Neuronal stem cell (in vitro differentiated cells): ENCODE results near the gene SLIT3.

ENCODE experiments used
- DNase-seq: peaks from one replicate; pipeline ENCODE4 v3.0.0-alpha.2; 2013; ENCODE audit warnings: low spot score
- H2AFZ ChIP-seq: one replicate; pipeline ENCODE4 v1.6.1; 2013; ENCODE audit warnings: mild to moderate bottlenecking, low read length, inconsistent platforms
- H2AK5ac ChIP-seq: 2 replicates; pipeline ENCODE4 v1.6.1; 2013; ENCODE audit warnings: low read depth, mild to moderate bottlenecking, inconsistent platforms, low read length, moderate library complexity, mixed read lengths
- H2BK120ac ChIP-seq: 2 replicates; pipeline ENCODE4 v1.6.1; 2013; ENCODE audit warnings: low read depth, mild to moderate bottlenecking, inconsistent platforms, low read length, moderate library complexity, mixed read lengths
- H2BK12ac ChIP-seq: one replicate; pipeline ENCODE4 v1.6.1; 2013; ENCODE audit warnings: low read length, inconsistent platforms
- H2BK15ac ChIP-seq: 2 replicates; pipeline ENCODE4 v1.6.1; 2013; ENCODE audit warnings: mild to moderate bottlenecking, low read length, inconsistent platforms, mixed read lengths
- H2BK5ac ChIP-seq: one replicate; pipeline ENCODE4 v1.6.1; 2013; ENCODE audit warnings: inconsistent platforms, mild to moderate bottlenecking, low read length, moderate library complexity
- H3K14ac ChIP-seq: one replicate; pipeline ENCODE4 v1.6.1; 2013; ENCODE audit warnings: low read length, inconsistent platforms
- H3K18ac ChIP-seq: 2 replicates; pipeline ENCODE4 v1.6.1; 2013; ENCODE audit warnings: low read length, inconsistent platforms
- H3K23ac ChIP-seq: 2 replicates; pipeline ENCODE4 v1.6.1; 2013; ENCODE audit warnings: low read depth, mild to moderate bottlenecking, mixed read lengths, low read length, inconsistent platforms; ENCODE audit not compliant: poor library complexity
- H3K27ac ChIP-seq: replicated peaks from 3 replicates; pipeline ENCODE4 v1.5.1; 2013; ENCODE audit warnings: low read length, inconsistent platforms
- H3K27me3 ChIP-seq, 3 experiments: 2 replicates each; pipeline ENCODE4 v1.6.1; 2013; ENCODE audit warnings: low read length in 3 of 3, mild to moderate bottlenecking in 2 of 3, inconsistent platforms in 1 of 3, low read depth in 1 of 3, mixed read lengths in 1 of 3, moderate library complexity in 1 of 3; ENCODE audit not compliant: control insufficient read depth in 3 of 3, insufficient read depth in 3 of 3
- H3K36me3 ChIP-seq, 2 donors: replicated peaks in 1 of 2; 2 replicates each; pipeline ENCODE4 v1.6.1; 2013; ENCODE audit warnings: low read length in 2 of 2; ENCODE audit not compliant: control insufficient read depth in 2 of 2, insufficient read depth in 2 of 2
- H3K4ac ChIP-seq: 2 replicates; pipeline ENCODE4 v1.6.1; 2013; ENCODE audit warnings: inconsistent platforms, mild to moderate bottlenecking, low read length, moderate library complexity
- H3K4me1 ChIP-seq, 2 donors: 1 replicate in 1 of 2; 2 replicates in 1 of 2; pipeline ENCODE4 v1.6.1; 2013; ENCODE audit warnings: low read length in 2 of 2, low read depth in 1 of 2; ENCODE audit not compliant: control insufficient read depth in 2 of 2, insufficient read depth in 1 of 2
- H3K4me2 ChIP-seq: one replicate; pipeline ENCODE4 v1.6.1; 2013; ENCODE audit warnings: mild to moderate bottlenecking, low read length, inconsistent platforms; ENCODE audit not compliant: insufficient read depth, poor library complexity, severe bottlenecking
- H3K4me3 ChIP-seq, 2 donors: 2 replicates each; pipeline ENCODE4 v1.5.1; 2013; ENCODE audit warnings: low read length in 2 of 2, mild to moderate bottlenecking in 2 of 2, inconsistent platforms in 1 of 2, moderate library complexity in 1 of 2
- H3K79me1 ChIP-seq: one replicate; pipeline ENCODE4 v1.6.1; 2013; ENCODE audit warnings: low read depth, mild to moderate bottlenecking, inconsistent platforms, low read length, moderate library complexity
- H3K9ac ChIP-seq: one replicate; pipeline ENCODE4 v1.6.1; 2013; ENCODE audit warnings: mild to moderate bottlenecking, low read depth, low read length, inconsistent platforms; ENCODE audit not compliant: poor library complexity
- H3K9me3 ChIP-seq, 2 donors: replicated peaks in 1 of 2; 2 replicates each; pipeline versions ENCODE3 to v1.6.1; 2013; ENCODE audit warnings: low read length in 2 of 2, mild to moderate bottlenecking in 2 of 2, inconsistent platforms in 1 of 2, low read depth in 1 of 2, mixed read lengths in 1 of 2, moderate library complexity in 1 of 2; ENCODE audit not compliant: control insufficient read depth in 2 of 2, insufficient read depth in 1 of 2
- H4K8ac ChIP-seq: one replicate; pipeline ENCODE4 v1.6.1; 2013; ENCODE audit warnings: low read depth, mild to moderate bottlenecking, inconsistent platforms, low read length, moderate library complexity
- H4K91ac ChIP-seq: one replicate; pipeline ENCODE4 v1.6.1; 2013; ENCODE audit warnings: low read length, low read depth, mild to moderate bottlenecking, inconsistent platforms; ENCODE audit not compliant: poor library complexity
- WGBS, 2 donors: extraction: QIAGEN DNeasy Blood & Tissue Kit; methylation state at CpG; one replicate each; pipeline ENCODE4 v1.1.7; 2013; ENCODE audit warnings: missing lambda C conversion rate in 2 of 2, mixed read lengths in 1 of 2; ENCODE audit not compliant: insufficient read length in 2 of 2, insufficient replicate concordance in 1 of 2; ENCODE audit errors: extremely low coverage in 2 of 2; 5-methylcytosine and 5-hydroxymethylcytosine counted together

SLIT3 gene

DNA sequence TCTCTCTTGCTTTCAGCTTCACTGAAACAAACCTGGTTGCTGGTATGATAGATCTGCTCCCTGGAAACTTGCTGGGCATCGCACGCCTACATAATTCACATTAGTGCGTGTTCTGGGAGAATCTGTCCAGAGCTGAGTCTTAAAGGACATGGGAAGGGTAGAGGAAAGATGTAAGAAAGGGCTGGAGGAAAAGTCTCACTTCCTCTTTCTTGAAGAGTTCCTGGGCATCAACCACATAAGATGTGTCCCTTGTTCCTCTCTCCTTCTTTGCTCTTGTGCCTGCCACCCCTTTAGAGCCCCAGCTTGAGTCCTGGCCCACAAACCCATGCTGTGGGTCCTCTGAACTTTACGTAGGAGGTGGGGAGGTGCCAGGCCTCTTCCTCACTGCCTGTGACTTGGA is 516.5 kb downstream of the SLIT3 start:
- no CpG with 5 or more reads among the region's 4 CpGs for WGBS, 2 donors
- H3K36me3 ChIP-seq = no peaks in the 10 kb centered on the region
- H2BK15ac ChIP-seq = no peak overlapping the region
- no peak overlapping the region for H4K8ac ChIP-seq
- H3K27me3 ChIP-seq = no peaks in the 10 kb centered on the region
- DNase-seq = no peak
- H3K23ac ChIP-seq = no peak overlapping the region
- no peak overlapping the region for H2BK12ac ChIP-seq
- no peak overlapping the region for H3K18ac ChIP-seq
- H2BK120ac ChIP-seq = no peak overlapping the region
- no peak overlapping the region for H3K14ac ChIP-seq
- H3K79me1 ChIP-seq = no peaks in the 10 kb centered on the region
- H3K4me1 ChIP-seq = peaks cover 9 to 14% of the 10 kb centered on the region in 2 donors
- H2AFZ ChIP-seq = no peak overlapping the region
- H2AK5ac ChIP-seq = no peak overlapping the region
- H2BK5ac ChIP-seq = no peak overlapping the region
- H4K91ac ChIP-seq = no peak overlapping the region
- no peak overlapping the region for H3K9ac ChIP-seq
- H3K4me3 ChIP-seq = no peak overlapping the region
- no peak overlapping the region for H3K4ac ChIP-seq
- H3K27ac ChIP-seq = no peak overlapping the region
- no peak overlapping the region for H3K4me2 ChIP-seq
- H3K9me3 ChIP-seq = no peaks in the 10 kb centered on the region

DNA sequence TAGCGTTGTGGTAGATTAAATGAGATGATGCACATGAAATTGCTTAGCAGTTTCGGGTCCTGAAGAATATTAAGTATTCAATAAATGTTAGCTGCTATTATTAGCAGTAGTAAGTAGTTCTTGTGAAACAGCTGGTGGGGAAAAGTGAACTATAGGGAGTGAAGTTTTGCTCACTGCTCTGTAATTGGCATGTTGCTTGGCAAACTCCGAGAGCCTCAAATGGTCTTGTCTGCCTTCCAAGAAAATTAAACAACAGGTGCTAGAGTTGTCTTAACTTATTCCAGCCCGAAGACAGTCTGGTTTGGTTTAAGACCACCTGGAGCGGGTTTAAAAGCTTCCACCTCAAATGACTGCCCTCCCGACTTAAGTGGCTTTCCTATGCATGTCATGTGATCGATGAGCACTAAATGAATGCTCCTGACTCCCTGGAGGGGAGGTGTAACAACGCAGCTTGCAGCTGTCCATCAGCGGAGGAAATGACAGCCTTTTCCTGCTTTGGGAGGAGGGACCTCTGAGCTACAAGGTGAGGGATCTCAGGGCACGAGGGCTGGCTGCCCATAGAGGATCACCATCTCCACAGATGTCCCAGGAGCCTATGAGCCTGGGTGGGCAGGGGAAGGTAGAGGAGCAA is 518.9 kb downstream of the SLIT3 start:
- H2BK15ac ChIP-seq = no peak overlapping the region
- no peak overlapping the region for H3K23ac ChIP-seq
- DNase-seq = no peak
- no peak overlapping the region for H2BK5ac ChIP-seq
- H3K4ac ChIP-seq = no peak overlapping the region
- H3K4me3 ChIP-seq = no peak overlapping the region
- no peak overlapping the region for H3K4me2 ChIP-seq
- H2AK5ac ChIP-seq = no peak overlapping the region
- H3K4me1 ChIP-seq = peaks cover 9 to 14% of the 10 kb centered on the region in 2 donors
- H2BK12ac ChIP-seq = no peak overlapping the region
- no peak overlapping the region for H2BK120ac ChIP-seq
- H3K36me3 ChIP-seq = no peaks in the 10 kb centered on the region
- H3K79me1 ChIP-seq = no peaks in the 10 kb centered on the region
- H3K9ac ChIP-seq = no peak overlapping the region
- H3K27me3 ChIP-seq = no peaks in the 10 kb centered on the region
- no CpG with 5 or more reads among the region's 10 CpGs for WGBS, 2 donors
- no peak overlapping the region for H3K27ac ChIP-seq
- no peaks in the 10 kb centered on the region for H3K9me3 ChIP-seq
- no peak overlapping the region for H4K8ac ChIP-seq
- no peak overlapping the region for H3K18ac ChIP-seq
- peak overlapping the region; percentile 50 for H2AFZ ChIP-seq
- no peak overlapping the region for H4K91ac ChIP-seq
- no peak overlapping the region for H3K14ac ChIP-seq

DNA sequence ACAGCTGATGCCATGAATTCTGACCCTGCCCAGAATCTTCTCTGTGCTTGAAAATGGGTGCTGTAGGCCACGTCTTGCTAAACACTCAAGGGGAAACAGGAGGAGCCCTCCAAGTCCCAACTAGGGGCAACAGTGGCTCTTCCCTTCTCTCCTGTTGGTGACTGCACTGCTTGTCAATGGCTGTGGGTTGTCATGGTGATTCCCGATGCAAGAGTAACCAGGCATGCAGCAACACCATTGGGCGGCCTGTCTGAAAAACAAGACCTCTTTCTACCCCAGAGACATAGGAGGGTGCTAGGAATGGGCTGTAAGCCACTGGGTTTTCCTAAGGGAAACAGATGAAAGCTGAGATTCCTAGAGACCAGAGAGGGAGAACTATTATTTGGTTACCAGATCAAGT is 520.1 kb downstream of the SLIT3 start:
- no peak overlapping the region for H3K9ac ChIP-seq
- H3K4me2 ChIP-seq = no peak overlapping the region
- no peak for DNase-seq
- H2BK120ac ChIP-seq = no peak overlapping the region
- H2AK5ac ChIP-seq = no peak overlapping the region
- no peak overlapping the region for H3K23ac ChIP-seq
- no peak overlapping the region for H3K14ac ChIP-seq
- no peak overlapping the region for H3K27ac ChIP-seq
- no peaks in the 10 kb centered on the region for H3K79me1 ChIP-seq
- no peak overlapping the region for H2AFZ ChIP-seq
- no peak overlapping the region for H2BK15ac ChIP-seq
- H4K91ac ChIP-seq = no peak overlapping the region
- H2BK5ac ChIP-seq = no peak overlapping the region
- no CpG with 5 or more reads among the region's 3 CpGs for WGBS, 2 donors
- H3K36me3 ChIP-seq = no peaks in the 10 kb centered on the region
- H3K4ac ChIP-seq = no peak overlapping the region
- H3K9me3 ChIP-seq = no peaks in the 10 kb centered on the region
- peaks cover 6 to 13% of the 10 kb centered on the region in 2 donors for H3K4me1 ChIP-seq
- H3K18ac ChIP-seq = no peak overlapping the region
- H3K27me3 ChIP-seq = no peaks in the 10 kb centered on the region
- no peak overlapping the region for H3K4me3 ChIP-seq
- H2BK12ac ChIP-seq = no peak overlapping the region
- no peak overlapping the region for H4K8ac ChIP-seq

DNA sequence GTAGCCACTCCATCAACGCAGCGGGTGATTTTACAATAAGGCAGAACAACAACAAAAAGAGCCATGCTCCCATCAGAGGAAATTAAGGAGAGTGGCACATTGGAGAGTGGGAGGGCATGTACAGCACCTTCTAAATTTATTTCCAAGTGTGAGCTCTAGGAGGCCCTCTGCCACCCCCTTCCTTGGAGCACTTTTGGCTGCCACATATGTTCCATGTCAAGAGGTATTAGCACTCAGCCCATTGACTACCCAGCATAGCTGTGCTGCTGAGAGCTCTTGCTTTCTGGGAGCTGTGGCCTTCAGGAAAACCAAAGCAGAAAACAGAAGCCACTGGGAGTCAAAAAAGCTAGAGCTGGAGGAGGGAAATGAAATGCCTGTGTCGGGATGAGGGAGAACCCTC is 521.6 kb downstream of the SLIT3 start:
- Histone ChIP-seq H3K27me3 (no peaks in the 10 kb centered on the region), H3K4ac (no peak overlapping the region), H3K79me1 (no peaks in the 10 kb centered on the region), H2BK15ac (no peak overlapping the region), H2AK5ac (no peak overlapping the region), H3K27ac (no peak overlapping the region), H3K18ac (no peak overlapping the region), H2BK12ac (no peak overlapping the region), H2AFZ (no peak overlapping the region), H3K4me2 (no peak overlapping the region), H4K91ac (no peak overlapping the region), H3K9me3 (no peaks in the 10 kb centered on the region), H3K4me1 (peaks cover 4 to 10% of the 10 kb centered on the region in 2 donors), H4K8ac (no peak overlapping the region), H3K36me3 (no peaks in the 10 kb centered on the region), H2BK120ac (no peak overlapping the region), H2BK5ac (no peak overlapping the region), H3K4me3 (no peak overlapping the region), H3K9ac (no peak overlapping the region), H3K14ac (no peak overlapping the region), H3K23ac (no peak overlapping the region)
- DNase-seq = no peak
- no CpG with 5 or more reads among the region's 3 CpGs for WGBS, 2 donors
